CD1c-positive myeloid dendritic cell (primary cell): ENCODE results near the gene RSU1.

Source experiments
- DNase-seq: peaks from one replicate; pipeline ENCODE4 v3.0.0-alpha.2; 2016; ENCODE audit errors: extremely low spot score

RSU1 gene

DNA sequence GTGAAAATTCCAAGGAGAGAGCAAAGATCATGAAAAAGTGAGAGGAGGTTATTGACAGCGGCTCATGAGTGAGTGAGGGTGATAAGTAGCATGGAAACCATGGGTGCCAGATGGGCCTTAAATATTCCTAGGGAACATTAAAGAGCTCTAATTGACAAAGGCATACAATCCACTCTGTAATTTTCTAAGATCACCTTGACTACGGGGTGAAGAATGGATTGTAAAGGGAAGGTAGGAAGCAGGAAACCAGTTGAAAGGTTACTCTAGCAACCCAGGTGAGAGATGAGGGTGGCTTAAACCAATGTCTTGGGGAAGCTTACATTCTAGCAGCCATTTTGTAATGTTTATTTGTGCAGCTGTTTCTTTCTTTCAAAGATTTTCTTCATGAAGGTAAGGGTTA is 75.7 kb downstream of the RSU1 start:
- no peak for DNase-seq

DNA sequence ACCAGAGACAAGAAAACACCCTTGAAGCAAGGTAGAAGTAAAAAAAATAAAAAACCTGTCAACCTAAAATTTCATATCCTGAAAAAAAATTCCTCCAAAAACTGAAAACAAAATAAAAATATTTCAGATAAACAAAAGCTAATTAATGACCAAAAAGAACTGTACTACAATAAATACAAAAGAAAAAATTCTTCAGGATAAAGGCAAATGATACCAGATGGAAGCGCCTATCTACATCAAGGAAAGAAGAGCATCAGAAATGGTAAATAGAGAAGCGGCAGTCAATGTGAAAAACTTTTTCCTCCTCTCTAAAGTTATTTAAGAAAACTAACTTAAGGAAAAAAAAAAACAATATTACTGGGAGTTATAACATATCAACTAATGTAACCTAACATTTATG is 79.8 kb downstream of the RSU1 start:
- DNase-seq: no peak

DNA sequence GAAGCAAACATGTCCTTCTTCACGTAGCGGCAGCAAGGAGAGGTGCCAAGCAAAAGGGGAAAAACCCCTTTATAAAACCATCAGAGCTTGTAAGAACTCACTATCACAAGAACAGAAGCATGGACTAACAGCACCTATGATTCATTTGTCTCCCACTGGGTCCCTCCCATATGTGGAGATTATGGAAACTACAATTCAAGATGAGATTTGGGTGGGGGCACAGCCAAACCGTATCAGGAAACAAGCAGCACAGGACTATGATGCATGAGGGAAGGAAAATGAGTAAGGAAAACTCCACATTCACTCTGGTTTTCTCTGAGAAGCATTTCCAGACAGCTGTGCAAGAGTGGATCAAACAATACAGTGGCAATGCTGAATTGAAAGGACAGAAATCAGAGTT is 81.6 kb downstream of the RSU1 start:
- DNase-seq: no peak

DNA sequence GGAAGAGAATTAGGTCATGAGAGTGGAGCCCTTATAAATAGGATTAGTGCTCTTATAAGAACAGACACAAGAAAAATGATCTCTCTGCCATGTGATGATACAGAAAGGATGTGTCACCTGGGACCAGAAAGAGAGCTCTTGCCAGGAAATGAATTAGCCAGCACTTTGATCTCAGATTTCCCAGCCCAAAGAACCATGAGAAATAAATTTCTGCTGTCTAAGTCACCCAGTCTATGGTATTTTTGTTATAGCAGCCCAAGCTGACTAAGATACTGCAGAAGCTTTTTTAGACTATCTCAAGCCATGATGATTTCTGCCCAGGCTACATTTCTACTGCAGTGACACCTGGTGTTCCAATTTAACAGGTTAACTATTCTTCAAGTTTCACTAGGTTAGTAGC is 84.8 kb downstream of the RSU1 start:
- no peak for DNase-seq

DNA sequence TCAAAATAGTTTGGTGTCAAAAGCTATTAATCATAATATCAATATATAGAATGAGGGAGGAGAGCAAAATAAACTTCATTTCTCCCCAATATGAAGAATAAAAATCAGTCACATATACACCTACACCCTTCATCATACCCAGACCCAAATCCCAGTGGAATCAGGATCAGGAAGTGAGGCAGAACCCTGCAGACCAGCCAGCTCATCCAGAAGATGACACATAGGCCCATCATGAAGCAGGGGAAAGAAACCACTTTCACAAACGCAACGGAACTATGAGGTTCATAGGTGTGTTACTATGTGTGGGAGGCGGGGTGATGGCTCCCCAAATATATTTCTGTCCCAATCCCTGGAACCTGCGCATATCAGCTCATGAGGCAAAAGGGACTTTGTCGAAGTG is 89.0 kb downstream of the RSU1 start:
- no peak for DNase-seq

DNA sequence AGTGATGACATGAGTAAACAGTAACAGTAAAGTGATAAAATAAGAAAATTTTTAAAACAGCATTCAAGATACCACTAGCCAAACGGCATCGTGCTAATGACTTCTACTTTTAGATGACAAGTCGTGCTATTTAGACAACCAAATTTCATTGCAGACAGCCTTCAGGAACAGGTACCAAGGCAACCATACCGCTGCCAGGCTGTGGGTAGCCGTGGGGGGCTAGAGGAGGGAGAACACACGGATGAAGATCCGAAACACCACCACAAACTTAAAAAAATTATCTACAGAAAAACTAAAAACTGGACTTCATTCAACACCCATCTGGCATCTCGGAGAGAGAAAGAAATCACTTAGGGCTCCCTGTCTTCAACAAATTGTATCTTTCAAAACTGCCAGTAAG is 89.6 kb downstream of the RSU1 start:
- DNase-seq: no peak

DNA sequence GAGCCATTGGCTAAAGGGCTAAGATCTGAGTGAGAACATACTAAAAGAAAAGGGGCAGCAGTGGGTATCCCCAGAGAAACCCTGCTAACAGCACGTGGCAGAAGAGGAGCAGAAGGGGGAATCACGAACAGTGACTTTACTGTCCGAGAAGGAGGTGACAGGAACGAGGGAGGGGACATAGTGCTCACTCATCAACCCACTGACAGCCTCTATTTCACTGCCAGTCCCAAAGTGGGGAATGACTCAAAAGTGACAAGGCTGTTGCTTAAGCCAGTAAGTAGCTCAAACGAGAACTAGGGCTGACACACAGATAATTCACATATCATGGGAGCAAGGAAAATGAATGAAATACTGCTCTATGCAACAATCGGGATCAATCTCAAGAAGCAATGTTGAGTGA is 92.7 kb downstream of the RSU1 start:
- no peak for DNase-seq

DNA sequence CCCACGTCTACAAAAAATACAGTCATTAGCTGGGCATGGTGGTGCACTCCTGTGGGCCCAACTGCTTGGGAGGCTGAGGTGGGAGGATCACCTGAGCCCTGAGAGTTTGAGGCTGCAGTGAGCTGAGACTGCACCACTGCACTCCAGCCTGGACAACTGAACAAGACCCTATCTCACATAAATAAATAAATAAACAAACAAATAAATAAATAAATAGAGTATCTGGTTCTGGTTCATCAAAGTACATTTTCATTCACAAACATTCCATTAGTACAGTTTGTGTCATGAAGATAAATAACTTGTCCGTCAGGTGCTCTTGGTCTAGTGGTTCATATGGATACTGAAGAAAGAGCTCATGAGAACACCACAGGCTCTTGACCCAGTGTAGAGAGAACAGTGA is 96.4 kb downstream of the RSU1 start:
- no peak for DNase-seq

DNA sequence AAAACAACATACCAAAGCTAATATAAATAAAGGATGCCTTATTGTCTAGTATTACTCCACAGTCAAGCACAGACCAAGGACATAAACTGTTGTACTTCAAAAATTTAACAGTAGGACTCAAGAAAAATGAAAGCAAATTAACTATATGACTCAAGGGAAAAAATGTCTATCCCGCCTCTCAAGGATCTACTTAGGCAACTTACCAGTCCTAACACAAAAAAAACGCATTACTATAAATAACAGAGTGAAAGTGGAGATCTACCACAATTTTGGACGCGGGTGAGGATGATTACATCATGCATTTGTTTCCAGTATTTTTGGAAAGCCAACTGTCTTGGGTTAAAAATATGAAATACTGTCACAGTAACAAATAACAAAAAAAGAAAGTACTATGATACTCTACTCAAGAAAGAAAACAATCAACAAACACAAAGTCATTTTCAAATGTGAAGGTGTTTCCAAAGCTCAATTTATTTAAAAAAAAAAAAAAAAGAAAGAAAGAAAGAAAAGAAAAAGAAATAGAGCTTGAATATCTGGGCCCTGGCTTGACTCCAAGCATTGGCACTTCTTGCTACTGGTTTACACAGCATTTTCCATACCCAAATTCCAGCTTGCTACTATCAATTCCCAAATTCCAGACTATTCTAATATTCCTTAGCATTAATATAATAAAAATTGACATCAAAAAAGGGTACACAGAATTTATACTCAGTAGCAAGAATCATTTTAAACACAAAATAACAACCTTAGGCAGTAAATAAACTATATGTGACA is 99.4 kb downstream of the RSU1 start:
- no peak for DNase-seq

DNA sequence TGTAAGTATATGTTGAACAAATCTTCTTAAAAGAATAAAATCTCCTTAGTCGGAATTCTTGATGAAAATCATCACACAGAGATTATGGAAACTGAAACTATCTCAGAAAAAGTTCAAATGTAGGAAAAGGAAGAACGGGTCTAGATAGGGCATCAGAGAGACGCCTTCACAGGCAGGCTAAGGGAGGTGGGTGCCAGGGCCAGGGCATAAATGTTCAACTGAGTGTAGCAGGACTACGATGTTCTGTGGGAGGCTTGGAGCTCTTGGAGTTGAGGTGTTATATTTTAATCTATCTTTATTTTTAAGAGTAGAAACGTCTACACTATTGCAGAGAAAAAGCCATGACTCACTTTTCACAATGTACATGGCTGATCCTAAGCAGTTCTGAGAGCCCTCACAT is 101.2 kb downstream of the RSU1 start:
- no peak for DNase-seq

DNA sequence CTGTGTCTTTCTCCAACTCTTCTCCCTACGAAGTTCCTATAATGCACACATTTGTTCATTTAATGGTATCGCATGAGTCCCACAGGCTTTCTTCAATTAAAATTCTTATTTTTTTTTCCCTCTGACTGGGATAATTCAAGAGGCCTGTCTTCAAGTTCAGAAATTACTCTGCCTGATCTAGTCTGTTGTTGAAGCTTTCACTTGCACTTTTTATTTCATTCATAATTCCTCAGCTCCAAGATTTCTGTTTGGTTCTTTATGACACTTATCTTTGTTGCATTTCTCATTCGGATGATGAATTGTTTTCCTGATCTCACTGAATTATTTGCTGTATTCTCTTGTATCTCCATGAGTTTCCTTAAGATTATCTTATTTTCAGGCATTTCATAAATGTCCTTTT is 103.9 kb downstream of the RSU1 start:
- no peak for DNase-seq

DNA sequence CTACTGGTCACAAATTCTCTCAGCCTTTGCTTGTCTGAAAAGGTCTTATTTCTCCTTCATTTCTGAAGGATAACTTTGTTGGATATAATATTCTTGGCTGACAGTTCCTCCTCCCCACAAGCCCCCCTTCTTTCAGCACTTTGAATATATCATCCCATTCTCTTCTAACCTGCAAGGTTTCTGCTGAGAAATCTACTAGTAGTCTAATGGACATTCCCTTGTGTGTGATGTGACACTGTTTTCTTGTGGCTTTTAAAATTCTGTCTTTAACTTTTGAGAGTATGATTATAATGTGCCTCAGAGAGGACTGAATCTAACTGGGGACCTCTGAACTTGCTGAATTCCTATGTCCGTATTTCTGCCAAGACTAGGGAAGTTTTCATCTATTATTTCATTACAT is 104.3 kb downstream of the RSU1 start:
- no peak for DNase-seq

DNA sequence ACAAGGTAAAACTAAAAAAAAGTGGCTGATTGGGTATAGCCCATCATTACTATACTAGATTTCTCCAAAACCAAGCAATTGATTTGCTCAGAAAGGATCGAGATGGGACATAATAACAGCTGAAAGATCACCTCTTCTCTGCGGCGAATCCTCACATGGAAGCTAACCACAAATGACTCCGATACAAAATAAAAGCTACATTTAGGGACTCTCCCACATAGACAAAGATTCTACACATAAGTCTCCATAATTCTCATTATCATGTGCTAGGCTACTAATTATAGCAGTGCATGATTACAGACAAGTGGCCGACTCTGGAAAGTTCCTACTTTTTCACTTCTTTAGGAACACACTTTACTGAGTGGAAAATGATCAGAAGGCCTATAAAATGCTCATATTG is 116.9 kb downstream of the RSU1 start:
- no peak for DNase-seq

DNA sequence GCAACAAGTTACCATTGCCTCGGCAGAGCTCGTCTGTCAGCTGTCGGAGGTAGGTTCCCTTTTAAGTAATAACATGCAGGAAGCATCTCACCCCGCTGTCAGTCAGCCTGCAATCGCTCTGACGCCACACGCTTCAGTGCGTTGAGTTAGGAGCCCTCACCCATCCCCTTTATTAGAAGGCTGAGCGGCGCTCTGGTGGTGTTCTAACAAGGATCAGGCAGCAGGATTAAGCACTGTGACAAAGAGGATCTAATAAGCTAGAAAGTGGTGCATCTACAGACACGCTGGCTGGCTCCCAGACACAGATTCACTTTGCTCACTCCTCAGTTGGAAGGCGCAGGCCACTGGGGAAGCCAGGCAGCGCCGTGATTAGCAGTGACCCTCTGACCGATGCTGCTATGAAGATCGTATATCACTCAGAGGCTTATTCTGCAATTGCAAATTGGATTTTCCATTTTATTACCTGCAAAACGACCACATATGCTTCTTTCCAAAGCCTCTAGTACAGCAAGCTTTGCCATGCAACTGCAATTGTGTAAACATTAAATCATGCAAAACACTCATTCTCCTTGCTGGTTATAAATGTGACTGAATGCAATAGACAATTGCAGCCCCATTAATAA is 117.7 kb downstream of the RSU1 start:
- no peak for DNase-seq

DNA sequence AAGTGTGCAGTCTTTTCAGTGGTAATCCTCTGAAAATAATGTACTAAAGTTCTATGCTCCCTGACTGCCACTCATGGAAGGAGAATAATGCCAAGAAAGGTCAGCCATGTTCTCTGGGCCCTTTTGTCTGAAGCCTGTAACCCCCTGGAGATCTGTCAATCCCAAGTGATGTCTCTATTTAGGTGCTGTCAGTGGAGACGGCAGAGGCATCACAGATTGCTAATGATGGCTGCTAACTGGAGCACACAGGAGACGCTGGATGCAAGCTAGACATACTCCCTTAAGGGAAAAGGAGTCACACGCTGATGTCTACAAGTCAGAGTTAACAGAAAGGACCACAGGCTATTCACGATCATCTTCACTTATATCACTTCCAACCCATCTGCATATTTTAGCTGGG is 118.8 kb downstream of the RSU1 start:
- DNase-seq: no peak

DNA sequence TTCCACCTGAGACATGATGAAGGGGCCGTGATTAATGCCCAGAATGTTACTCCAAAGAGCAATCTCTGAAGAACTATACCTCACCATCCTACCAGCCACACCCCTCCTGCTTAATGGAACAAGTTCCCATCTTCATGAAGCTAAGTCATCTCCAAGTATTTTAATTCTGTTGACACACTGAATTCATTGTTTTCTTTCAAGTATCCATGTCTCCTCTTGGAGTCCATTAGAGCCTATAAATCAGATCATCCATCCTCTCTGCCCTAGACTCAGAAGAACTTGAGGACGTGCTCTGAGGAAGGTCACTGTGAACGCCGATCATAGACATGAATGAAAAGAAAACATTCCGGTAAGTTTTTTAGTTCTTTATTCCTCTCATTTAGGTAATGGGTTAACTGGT is 126.8 kb downstream of the RSU1 start:
- DNase-seq: no peak

DNA sequence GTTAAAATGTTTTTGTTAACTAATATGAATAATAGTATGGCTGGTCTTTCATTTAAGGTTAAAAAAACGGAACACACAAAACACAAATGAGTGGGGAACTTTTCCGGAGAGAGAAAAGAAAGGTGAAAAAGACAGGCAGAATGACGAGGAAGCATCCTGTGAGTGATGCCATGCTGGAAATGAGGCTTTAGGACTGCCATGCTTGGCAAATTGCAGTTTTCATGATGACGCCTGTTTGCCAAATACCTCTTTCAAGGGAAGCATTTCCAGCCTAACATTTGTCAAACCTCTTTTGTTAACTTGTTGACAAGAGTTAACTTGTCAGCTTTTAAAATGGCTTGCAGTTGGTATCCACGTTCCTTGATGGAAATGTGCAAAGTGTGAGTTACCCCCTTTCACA is 127.5 kb downstream of the RSU1 start:
- DNase-seq: no peak

DNA sequence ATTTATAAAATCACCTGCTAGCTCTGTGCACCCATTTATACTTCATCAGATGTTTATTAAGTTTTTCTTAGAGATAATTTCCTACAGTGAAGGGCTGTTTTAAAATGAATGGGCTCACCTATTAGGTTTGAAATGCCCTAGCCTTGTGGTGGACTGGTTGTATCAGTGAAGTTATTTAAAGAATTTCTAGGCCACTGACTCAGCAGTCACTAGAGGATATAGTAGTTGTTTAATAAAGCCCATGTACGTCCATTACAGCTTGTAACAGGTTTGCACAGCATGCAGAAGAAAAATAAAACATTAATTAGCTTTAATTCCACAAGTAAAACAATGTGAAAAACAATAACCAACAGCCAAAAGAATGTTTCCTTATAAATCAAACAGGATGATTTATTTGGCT is 128.0 kb downstream of the RSU1 start:
- DNase-seq: no peak

DNA sequence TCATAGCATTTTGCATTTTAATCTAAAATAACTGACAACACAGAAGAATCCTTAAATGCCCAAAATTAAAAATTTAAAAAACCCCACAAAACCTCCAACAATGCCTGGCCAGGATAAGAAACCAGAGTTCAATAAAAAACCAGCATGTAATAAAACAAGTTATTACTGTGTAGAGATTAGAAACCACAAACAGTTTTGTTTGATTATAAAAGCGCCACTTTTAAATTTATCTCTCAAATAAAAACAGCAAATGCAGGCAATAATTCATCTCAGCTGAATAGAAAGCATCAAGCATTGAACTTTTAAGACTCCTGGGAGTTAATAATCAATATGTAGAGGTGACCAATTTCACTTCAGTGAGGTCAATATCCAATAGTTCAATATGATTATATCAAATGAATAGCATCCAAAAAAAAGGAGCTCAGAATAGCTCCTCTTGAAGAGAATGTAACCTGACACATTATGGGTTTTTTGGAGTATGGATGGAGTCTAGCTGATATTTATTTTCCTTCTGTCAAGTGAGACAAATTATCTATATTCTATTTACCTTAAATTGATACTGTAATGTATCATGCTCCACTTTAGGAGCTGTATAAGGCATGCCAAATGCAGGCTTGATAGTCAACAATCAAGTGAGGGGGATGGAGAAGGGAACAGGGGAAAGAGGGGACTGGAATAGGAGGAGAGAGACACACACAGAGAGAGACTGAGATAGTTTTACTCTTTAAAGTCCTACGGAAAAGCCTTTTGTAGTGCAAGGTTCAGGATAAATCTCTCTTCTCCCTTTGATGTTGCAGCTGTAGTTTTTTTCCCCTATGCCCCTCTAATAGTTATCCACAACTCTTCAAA is 130.9 kb downstream of the RSU1 start:
- DNase-seq: no peak

DNA sequence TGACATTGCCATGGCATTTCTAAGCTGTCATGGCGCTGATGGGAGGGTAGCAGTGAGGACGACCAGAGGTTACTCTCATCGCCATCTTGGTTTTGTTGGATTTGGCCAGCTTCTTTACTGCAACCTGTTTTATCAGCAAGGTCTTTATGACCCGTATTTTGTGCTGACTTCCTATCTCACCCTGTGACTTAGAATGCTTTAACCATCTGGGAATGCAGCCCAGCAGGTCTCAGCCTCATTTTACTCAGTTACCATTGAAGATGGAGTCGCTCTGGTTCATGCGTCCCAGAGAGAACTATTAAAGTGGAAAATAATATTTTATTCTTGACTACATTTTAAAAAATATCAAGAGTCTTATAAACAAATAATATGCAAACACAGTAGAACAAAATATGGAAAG is 131.7 kb downstream of the RSU1 start:
- DNase-seq: no peak

DNA sequence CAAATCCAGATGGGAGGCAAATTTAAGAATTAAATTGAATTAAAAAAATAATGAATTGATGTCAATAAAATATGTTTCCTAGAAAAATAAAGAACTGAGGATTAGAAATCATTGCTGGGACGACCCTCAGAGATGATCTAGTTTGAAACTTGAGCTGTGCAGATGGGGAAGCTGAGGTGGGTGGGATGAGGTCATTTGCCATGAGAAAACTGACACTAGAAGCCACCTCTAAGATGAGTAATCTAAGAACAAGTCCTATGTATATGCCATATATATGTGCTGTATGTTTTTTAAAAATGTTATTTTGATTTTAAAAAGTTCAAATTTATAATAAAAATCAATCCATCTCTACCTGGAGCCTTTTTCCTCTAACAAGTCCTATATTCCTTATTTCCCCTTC is 135.7 kb downstream of the RSU1 start:
- DNase-seq: no peak

DNA sequence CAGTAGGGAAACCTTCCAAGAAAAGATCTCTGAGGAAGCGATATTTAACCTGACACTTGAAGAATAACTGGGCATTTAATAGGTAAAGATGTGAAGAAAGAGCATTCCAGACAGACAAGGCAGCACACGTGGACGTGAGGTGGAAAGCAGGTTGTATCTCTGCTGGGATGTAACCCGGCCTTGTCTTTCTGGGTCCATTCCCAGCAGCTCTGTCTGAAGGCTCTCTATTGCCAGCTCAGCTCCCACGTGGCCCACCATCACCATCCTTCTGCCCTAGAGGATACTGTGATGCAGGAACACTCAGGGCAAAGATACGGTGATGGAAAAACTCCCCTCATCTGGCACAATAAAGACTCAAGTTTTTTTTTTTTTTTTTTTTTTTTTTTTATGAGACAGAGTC is 137.7 kb downstream of the RSU1 start:
- DNase-seq: no peak

DNA sequence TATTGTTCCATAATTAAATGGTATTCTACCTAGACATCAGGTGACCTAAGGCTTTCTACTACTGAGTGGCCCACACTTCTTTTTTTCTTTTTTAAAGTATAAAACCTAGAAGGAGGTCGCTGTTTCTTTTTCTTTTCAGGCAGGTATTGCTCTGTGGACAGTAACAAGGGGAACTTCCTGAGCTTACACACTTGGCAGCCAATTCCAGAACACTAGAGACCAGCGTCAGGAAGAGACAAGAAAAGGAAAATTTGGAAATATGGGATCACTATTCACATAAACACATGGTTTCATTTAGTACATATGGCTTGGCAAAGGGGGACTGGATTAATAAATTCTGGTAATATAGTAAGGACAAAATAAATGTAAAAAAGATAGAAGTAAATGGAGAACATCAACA is 141.9 kb downstream of the RSU1 start:
- no peak for DNase-seq
